BLaER1 (cell line): ENCODE data around the gene CTNNB1.

Source experiments
- H3K27ac ChIP-seq: shearing (Covaris generic); formaldehyde crosslinking; 2 replicates; pipeline ENCODE4 v1.8.1; 2022
- H3K27me3 ChIP-seq: shearing (Covaris generic); formaldehyde crosslinking; 2 replicates; pipeline ENCODE4 v1.8.1; 2022
- H3K36me3 ChIP-seq: shearing (Covaris generic); formaldehyde crosslinking; 2 replicates; pipeline ENCODE4 v1.8.1; 2022
- H3K4me1 ChIP-seq: shearing (Covaris generic); formaldehyde crosslinking; 2 replicates; pipeline ENCODE4 v1.8.1; 2022
- H3K4me2 ChIP-seq: shearing (Covaris generic); formaldehyde crosslinking; 2 replicates; pipeline ENCODE4 v1.8.1; 2022
- H3K4me3 ChIP-seq: shearing (Covaris generic); formaldehyde crosslinking; 2 replicates; pipeline ENCODE4 v1.8.1; 2022
- H3K9ac ChIP-seq: shearing (Covaris generic); formaldehyde crosslinking; 2 replicates; pipeline ENCODE4 v1.8.1; 2022
- H3K9me3 ChIP-seq: shearing (Covaris generic); formaldehyde crosslinking; 2 replicates; pipeline ENCODE4 v1.8.1; 2022
- H4K20me1 ChIP-seq: shearing (Covaris generic); formaldehyde crosslinking; 2 replicates; pipeline ENCODE4 v1.8.1; 2022
- Cebpa-rat ChIP-seq: shearing (Covaris generic); IDR thresholded peaks from 2 replicates; pipeline ENCODE4 v1.8.1; 2022

The CTNNB1 gene

DNA sequence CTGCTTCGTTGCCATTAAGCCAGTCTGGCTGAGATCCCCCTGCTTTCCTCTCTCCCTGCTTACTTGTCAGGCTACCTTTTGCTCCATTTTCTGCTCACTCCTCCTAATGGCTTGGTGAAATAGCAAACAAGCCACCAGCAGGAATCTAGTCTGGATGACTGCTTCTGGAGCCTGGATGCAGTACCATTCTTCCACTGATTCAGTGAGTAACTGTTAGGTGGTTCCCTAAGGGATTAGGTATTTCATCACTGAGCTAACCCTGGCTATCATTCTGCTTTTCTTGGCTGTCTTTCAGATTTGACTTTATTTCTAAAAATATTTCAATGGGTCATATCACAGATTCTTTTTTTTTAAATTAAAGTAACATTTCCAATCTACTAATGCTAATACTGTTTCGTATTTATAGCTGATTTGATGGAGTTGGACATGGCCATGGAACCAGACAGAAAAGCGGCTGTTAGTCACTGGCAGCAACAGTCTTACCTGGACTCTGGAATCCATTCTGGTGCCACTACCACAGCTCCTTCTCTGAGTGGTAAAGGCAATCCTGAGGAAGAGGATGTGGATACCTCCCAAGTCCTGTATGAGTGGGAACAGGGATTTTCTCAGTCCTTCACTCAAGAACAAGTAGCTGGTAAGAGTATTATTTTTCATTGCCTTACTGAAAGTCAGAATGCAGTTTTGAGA lies 25.0 kb downstream of the CTNNB1 start:
- no peaks in the 10 kb centered on the region for H3K9me3 ChIP-seq
- H3K9ac ChIP-seq, result no peak overlapping the region
- no peaks in the 10 kb centered on the region for H3K4me1 ChIP-seq
- H4K20me1 ChIP-seq, result peaks cover 100% of the 10 kb centered on the region
- H3K4me3 ChIP-seq, result no peak overlapping the region
- TF ChIP-seq Cebpa-rat, result no peak
- no peaks in the 10 kb centered on the region for H3K27me3 ChIP-seq
- H3K27ac ChIP-seq, result no peak overlapping the region
- peaks cover 69% of the 10 kb centered on the region for H3K36me3 ChIP-seq
- H3K4me2 ChIP-seq, result no peak overlapping the region

GRCh38 chr3:41234823-41235721 lies 35.8 kb downstream of the CTNNB1 start:
- Histone ChIP-seq H3K9me3 (no peaks in the 10 kb centered on the region), H3K4me1 (no peaks in the 10 kb centered on the region), H3K4me2 (no peak overlapping the region), H3K9ac (no peak overlapping the region), H3K4me3 (no peak overlapping the region), H3K27me3 (no peaks in the 10 kb centered on the region), H3K27ac (no peak overlapping the region), H3K36me3 (peaks cover 98% of the 10 kb centered on the region), H4K20me1 (peaks cover 89% of the 10 kb centered on the region)
- TF ChIP-seq Cebpa-rat, result no peak

GRCh38 chr3:41236228-41236627 lies 36.9 kb downstream of the CTNNB1 start:
- Histone ChIP-seq H3K27me3 (no peaks in the 10 kb centered on the region), H4K20me1 (peaks cover 89% of the 10 kb centered on the region), H3K36me3 (peaks cover 98% of the 10 kb centered on the region), H3K9ac (no peak overlapping the region), H3K27ac (no peak overlapping the region), H3K4me3 (no peak overlapping the region), H3K4me2 (no peak overlapping the region), H3K9me3 (no peaks in the 10 kb centered on the region), H3K4me1 (no peaks in the 10 kb centered on the region)
- no peak for TF ChIP-seq Cebpa-rat

DNA sequence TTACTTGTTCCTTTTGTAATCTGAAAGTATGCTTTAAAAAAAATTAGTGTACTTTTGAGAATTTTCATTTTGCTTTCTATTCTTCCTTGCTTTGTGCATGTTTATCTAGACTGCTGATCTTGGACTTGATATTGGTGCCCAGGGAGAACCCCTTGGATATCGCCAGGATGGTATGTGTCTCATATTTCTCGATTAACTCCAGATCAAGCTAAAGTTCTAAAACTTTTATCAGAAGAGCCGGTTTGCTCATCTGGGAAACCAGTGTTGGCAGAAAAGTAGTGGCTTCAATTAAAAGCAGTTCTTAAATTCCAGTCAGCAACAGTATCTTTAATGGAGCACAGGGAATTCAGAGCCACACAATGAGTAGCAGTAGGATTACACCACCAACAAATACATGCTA lies 38.6 kb downstream of the CTNNB1 start:
- Histone ChIP-seq H3K9ac (no peak overlapping the region), H3K4me3 (no peak overlapping the region), H3K27me3 (no peaks in the 10 kb centered on the region), H4K20me1 (peaks cover 85% of the 10 kb centered on the region), H3K27ac (no peak overlapping the region), H3K4me2 (no peak overlapping the region), H3K4me1 (no peaks in the 10 kb centered on the region), H3K36me3 (peaks cover 92% of the 10 kb centered on the region), H3K9me3 (no peaks in the 10 kb centered on the region)
- no peak for TF ChIP-seq Cebpa-rat

GRCh38 chr3:41239587-41239986 lies 40.3 kb downstream of the CTNNB1 start:
- Histone ChIP-seq H4K20me1 (peaks cover 77% of the 10 kb centered on the region), H3K4me2 (no peak overlapping the region), H3K27me3 (no peaks in the 10 kb centered on the region), H3K4me3 (no peak overlapping the region), H3K4me1 (no peaks in the 10 kb centered on the region), H3K9ac (no peak overlapping the region), H3K27ac (no peak overlapping the region), H3K9me3 (no peaks in the 10 kb centered on the region), H3K36me3 (peaks cover 91% of the 10 kb centered on the region)
- no peak for TF ChIP-seq Cebpa-rat

DNA sequence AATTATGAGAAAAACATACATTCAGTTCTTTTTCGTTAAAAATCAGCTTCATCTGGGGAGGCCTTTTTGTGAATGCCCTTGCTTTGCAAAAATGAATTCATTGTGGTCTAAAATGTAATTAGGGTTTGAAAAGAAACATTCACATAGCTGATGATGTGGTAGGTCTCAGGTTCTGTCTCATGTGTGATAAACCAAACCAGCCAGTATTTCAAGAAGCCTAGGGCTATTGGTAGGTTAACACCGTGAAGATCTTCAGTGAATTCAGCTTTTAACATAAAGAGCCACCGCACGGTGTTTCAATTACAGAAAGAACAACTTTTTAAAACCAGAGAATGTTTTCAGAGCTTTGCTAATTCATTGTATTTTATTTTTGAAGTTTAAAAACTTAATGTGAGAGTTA lies 41.9 kb downstream of the CTNNB1 start:
- Histone ChIP-seq H3K4me2 (no peak overlapping the region), H3K9me3 (no peaks in the 10 kb centered on the region), H4K20me1 (peaks cover 65% of the 10 kb centered on the region), H3K36me3 (peaks cover 91% of the 10 kb centered on the region), H3K9ac (no peak overlapping the region), H3K27ac (no peak overlapping the region), H3K4me3 (no peak overlapping the region), H3K4me1 (peaks cover under 1% of the 10 kb centered on the region), H3K27me3 (no peaks in the 10 kb centered on the region)
- no peak for TF ChIP-seq Cebpa-rat

DNA sequence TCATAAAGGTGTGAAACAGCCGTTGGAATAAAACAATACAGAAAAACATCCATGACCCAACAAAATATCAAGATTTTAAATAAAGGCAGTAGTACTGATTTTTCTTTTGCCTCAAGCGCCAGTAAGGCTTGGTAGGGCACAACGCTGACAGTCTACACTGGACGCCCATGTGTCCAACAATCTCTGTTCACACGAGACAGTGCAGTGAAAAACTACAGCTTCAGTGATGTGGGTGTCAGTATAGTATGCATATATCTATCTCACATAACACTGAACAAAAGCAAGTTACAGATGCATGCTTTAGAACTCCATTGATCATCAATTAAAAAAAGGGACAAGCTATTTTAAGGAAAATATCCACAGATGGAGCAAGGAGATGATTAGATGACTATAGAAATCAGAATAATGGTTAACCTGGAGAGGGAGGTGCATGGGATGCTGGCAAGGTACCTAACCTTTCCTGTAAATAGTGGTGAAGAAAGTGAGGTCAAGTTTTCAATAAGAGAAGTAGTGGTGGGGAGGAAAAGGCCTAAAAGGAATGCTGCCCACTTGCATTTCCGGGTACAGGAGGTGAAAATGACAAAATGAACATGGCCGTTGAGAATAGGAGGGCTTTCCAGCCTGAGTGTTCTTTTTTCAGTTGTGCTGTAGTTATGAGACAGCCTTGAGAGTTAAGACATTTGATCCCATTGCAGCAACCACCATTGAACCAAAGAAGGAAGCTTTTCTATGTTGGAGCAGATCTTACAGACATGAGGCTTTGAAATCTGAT lies 42.7 kb downstream of the CTNNB1 start:
- H3K27me3 ChIP-seq, result no peaks in the 10 kb centered on the region
- TF ChIP-seq Cebpa-rat, result no peak
- H3K4me2 ChIP-seq, result no peak overlapping the region
- peaks cover 58% of the 10 kb centered on the region for H4K20me1 ChIP-seq
- H3K9me3 ChIP-seq, result no peaks in the 10 kb centered on the region
- peaks cover 83% of the 10 kb centered on the region for H3K36me3 ChIP-seq
- no peak overlapping the region for H3K4me3 ChIP-seq
- H3K27ac ChIP-seq, result no peak overlapping the region
- H3K4me1 ChIP-seq, result peaks cover 9% of the 10 kb centered on the region
- no peak overlapping the region for H3K9ac ChIP-seq

DNA sequence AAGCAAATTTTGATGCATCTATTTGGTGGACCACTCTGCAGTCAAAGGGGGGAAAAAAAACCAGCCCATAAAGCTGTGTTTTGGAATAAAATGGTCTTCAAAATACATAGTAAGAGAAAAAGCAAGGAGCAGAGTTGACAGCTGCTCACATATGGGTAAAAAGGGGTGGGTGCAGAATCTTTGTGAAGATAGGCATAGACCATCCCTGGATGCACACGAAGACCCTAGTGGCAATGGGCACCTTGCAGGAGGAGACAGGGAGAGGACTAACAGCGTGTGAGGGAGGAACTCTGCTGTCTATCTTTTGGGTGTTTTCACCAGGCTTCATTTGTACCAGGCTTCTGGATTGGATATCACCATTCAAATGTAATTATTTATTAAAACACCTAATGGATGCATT lies 43.9 kb downstream of the CTNNB1 start:
- H3K9ac ChIP-seq, result no peak overlapping the region
- no peak for TF ChIP-seq Cebpa-rat
- H4K20me1 ChIP-seq, result peaks cover 53% of the 10 kb centered on the region

DNA sequence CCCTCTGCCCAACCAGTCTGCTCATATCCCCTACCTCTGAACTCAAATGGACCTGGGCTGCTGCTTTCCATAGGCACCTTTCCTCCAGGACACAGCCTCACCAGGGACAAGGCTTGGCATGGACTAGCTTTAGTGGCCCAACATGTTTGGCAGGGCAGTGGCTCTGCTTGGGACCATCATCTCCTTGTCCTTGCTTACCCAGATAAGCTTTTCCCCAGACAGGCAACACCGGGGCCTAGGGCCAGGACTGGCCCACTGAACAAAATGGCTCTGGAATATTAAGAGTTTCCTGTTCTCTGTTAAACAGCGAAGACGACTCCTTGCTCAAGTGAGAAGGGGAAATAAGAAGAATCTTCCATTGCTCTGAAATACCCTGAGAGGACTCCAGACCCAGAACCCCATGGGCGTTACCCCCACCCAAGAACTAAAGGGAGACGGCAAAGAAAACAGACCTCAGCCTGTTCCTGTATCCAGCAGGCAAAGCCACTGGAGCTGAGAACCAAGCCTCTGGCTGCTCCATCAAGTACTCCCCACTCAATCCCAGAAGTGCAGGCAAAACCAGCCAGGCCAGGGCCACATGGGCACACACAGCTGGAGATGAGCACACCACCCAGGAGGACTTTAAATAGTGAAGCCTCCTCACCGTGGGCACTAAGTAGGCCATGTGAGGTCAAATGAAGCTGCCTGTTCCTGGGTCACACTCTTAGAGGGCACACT lies 45.5 kb downstream of the CTNNB1 start:
- Histone ChIP-seq H3K27me3 (no peaks in the 10 kb centered on the region), H4K20me1 (peaks cover 37% of the 10 kb centered on the region), H3K4me2 (no peak overlapping the region), H3K4me1 (peaks cover 23% of the 10 kb centered on the region), H3K4me3 (no peak overlapping the region), H3K27ac (no peak overlapping the region), H3K9ac (no peak overlapping the region), H3K9me3 (no peaks in the 10 kb centered on the region), H3K36me3 (peaks cover 55% of the 10 kb centered on the region)
- TF ChIP-seq Cebpa-rat, result no peak

More for the DNA sequence above, 43.9 kb downstream of the CTNNB1 start:
- Histone ChIP-seq H3K27me3 (no peaks in the 10 kb centered on the region), H3K27ac (no peak overlapping the region), H3K36me3 (peaks cover 71% of the 10 kb centered on the region), H3K4me1 (peaks cover 21% of the 10 kb centered on the region), H3K9me3 (no peaks in the 10 kb centered on the region), H3K4me2 (no peak overlapping the region), H3K4me3 (no peak overlapping the region)
